Osteocyte (in vitro differentiated cells): ENCODE results near the gene SPATA6. TPM values are rescaled to one million over a fixed set of nuclear protein-coding genes. Genes with fewer than 3 reads are reported as not detected.

Experiments
- DNase-seq: peaks from one replicate; pipeline ENCODE4 v3.0.0; 2021; ENCODE audit warnings: mixed read lengths; ENCODE audit not compliant: unreplicated experiment; ENCODE audit errors: extremely low spot score
- H3K27ac Mint-ChIP-seq: one replicate; pipeline ENCODE4 v1.8.0; 2021; ENCODE audit warnings: mild to moderate bottlenecking, mixed read lengths; ENCODE audit not compliant: unreplicated experiment
- H3K27me3 Mint-ChIP-seq: one replicate; pipeline ENCODE4 v1.8.0; 2021; ENCODE audit warnings: mixed read lengths; ENCODE audit not compliant: unreplicated experiment
- H3K36me3 Mint-ChIP-seq: one replicate; pipeline ENCODE4 v1.8.0; 2021; ENCODE audit warnings: mixed read lengths; ENCODE audit not compliant: unreplicated experiment
- H3K4me1 Mint-ChIP-seq: one replicate; pipeline ENCODE4 v1.8.0; 2021; ENCODE audit warnings: mixed read lengths; ENCODE audit not compliant: unreplicated experiment
- H3K4me3 Mint-ChIP-seq: one replicate; pipeline ENCODE4 v1.8.0; 2021; ENCODE audit warnings: mild to moderate bottlenecking, moderate library complexity, mixed read lengths; ENCODE audit not compliant: unreplicated experiment
- H3K9me3 Mint-ChIP-seq: one replicate; pipeline ENCODE4 v1.8.0; 2021; ENCODE audit warnings: mixed read lengths; ENCODE audit not compliant: unreplicated experiment
- total RNA-seq: library from RNA; stranded (reverse); gene quantifications from 2 replicates; pipeline ENCODE4 v1.2.1, GENCODE V29; 2021
- TF ChIP-seq, protein P1 (sequence below): fragments of 200-600 bp; sonication (generic); IDR thresholded peaks from 2 replicates; pipeline ENCODE4 v1.5.0; 2021; ENCODE audit warnings: antibody characterized with exemption, mild to moderate bottlenecking, moderate library complexity

Gene SPATA6
- total RNA-seq, 1 donor from 2014 or later: 9.9 TPM

DNA sequence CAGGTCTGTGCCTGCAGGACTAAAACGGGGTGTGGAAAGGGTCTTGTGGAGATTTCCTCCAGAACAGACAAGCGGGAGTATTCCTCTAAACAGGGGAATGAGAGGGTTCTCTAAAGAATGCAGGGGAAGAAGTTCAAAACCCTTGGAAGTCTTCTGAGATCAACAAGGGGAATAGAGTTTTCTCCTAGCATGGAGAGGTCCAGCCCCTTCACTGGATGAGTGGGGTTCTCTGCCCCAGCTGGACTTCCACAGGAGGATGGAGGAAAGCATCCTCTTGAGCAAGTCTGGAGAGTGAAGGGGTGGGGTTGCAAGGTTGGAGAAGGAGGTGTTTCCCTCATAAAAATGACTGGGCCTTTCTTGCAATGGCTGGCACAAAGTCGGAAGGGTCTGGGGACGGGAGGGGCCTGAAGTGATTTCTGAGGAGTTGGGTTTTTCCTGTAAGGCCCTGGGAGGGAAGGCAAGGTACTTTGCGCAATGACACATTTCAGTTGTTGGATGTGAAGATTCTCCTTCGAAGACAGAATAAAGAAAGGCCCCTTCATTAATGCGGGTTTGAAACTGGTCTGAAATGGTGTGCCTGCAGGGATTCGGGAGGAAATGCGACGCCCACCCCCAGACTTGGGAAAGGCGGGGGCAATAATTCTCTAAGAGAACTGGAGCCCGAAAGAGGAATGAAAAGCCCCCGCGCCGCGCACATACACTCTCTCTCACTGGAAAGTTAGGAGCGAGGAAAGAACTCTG is 884 bp downstream of the SPATA6 start:
- H3K36me3 Mint-ChIP-seq: no peaks in the 10 kb centered on the region
- peak overlapping the region; percentile 87 for H3K4me3 Mint-ChIP-seq
- H3K27ac Mint-ChIP-seq: peak overlapping the region; percentile 89
- no peaks in the 10 kb centered on the region for H3K9me3 Mint-ChIP-seq
- peaks cover 34% of the 10 kb centered on the region for H3K4me1 Mint-ChIP-seq
- no peaks in the 10 kb centered on the region for H3K27me3 Mint-ChIP-seq
- no peak for DNase-seq
- TF ChIP-seq, protein P1, sequence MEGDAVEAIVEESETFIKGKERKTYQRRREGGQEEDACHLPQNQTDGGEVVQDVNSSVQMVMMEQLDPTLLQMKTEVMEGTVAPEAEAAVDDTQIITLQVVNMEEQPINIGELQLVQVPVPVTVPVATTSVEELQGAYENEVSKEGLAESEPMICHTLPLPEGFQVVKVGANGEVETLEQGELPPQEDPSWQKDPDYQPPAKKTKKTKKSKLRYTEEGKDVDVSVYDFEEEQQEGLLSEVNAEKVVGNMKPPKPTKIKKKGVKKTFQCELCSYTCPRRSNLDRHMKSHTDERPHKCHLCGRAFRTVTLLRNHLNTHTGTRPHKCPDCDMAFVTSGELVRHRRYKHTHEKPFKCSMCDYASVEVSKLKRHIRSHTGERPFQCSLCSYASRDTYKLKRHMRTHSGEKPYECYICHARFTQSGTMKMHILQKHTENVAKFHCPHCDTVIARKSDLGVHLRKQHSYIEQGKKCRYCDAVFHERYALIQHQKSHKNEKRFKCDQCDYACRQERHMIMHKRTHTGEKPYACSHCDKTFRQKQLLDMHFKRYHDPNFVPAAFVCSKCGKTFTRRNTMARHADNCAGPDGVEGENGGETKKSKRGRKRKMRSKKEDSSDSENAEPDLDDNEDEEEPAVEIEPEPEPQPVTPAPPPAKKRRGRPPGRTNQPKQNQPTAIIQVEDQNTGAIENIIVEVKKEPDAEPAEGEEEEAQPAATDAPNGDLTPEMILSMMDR: no peak

DNA sequence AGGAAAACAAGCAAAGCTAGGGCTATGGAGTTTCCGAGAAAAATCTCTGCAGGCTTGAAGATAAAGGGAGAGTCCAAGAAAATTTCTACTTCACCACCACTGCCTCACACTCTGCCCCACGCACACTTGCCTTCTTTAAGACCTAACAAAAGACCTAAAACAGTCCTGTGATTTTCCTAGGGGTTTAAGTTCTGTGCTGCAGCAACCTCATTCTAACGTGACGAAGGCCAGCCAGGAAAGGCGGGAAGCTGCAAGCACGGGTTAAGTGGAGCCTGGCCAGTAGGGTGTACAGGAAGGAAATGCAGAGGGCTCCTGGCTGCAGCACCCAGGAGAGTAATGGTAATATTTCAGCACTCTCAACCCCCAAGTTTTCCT is 1.5 kb downstream of the SPATA6 start:
- Mint-ChIP-seq H3K4me1 (peaks cover 34% of the 10 kb centered on the region), H3K27ac (peak overlapping the region; percentile 58), H3K27me3 (no peaks in the 10 kb centered on the region), H3K4me3 (peak overlapping the region; percentile 87), H3K36me3 (no peaks in the 10 kb centered on the region), H3K9me3 (no peaks in the 10 kb centered on the region)
- no peak for DNase-seq
- TF ChIP-seq, protein P1: no peak

DNA sequence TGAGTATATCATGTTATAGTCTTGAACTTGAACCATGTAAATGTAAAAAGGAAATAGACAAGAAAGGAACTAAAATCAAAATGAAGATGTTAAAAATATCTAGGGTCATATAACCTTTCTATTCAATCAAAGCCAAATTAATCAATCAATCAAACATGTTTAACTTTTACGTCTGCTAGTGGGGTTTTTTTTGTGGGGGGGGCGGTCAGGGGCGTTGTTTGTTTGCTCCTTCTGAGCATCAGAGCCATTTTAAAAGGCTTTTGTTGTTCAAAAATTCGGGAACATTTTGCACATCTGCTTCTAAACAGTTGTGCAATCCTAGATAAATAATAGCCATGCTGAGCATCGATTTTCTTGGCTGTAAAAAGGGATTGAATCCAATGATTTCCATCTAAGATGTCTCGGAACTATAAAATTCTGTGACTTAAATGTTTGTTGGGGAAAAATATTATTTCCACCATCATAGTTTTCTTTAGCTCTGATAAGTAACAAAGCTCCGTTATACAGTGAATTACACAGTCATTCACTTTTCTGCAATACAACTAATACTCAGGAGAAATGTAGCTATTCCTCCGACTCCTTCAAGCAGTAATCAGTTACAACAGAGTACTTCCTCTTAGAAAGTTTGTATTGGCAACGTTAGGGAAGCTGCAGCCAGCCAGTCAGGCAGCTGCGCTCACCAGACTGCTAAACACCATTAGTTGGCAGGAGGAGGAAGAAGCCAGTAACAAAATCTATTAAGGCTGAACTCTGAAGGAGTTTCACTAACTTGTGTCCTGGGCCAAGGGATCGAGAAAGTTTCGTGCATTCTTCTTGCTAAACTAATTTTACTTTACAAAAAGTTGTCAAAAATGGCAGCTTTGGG is 2.2 kb downstream of the SPATA6 start:
- DNase-seq: no peak
- Mint-ChIP-seq H3K36me3 (no peaks in the 10 kb centered on the region), H3K27ac (peak overlapping the region; percentile 58), H3K4me3 (peak overlapping the region; percentile 87), H3K4me1 (peaks cover 34% of the 10 kb centered on the region), H3K27me3 (no peaks in the 10 kb centered on the region), H3K9me3 (no peaks in the 10 kb centered on the region)
- TF ChIP-seq, protein P1: no peak

- Mint-ChIP-seq H3K4me1 (peaks cover 22% of the 10 kb centered on the region), H3K27ac (no peak overlapping the region), H3K27me3 (no peaks in the 10 kb centered on the region), H3K36me3 (no peaks in the 10 kb centered on the region), H3K9me3 (no peaks in the 10 kb centered on the region), H3K4me3 (no peak overlapping the region)
- DNase-seq: no peak
- TF ChIP-seq, protein P1: no peak
Observed at GRCh38 chr1:48466594-48466993, 5.4 kb downstream of the SPATA6 start.

DNA sequence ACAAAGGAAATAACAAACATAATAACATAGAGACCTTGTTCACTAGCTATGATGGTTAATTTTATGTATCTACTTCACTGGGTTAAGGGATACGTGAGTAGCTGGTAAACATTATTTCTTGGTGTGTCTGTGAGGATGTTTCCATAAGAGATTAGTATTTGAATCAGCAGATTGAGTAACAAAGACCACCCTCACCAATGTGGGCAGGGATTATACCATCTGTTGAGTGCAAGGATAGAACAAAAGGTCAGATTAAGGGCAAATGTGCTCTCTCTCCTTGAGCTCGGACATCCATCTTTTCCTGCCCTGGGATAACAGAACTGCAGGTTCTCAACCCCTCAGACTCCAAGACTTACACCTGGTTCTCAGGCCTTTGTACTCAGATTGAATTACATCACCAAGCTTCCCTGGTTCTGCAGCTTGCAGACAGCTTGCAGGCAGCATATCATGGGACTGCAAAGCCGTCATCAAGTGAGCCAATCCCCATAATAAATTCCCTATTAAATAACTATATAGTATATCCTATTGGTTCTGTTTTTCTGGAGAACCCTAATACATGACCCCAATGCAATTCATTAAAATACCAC is 9.2 kb downstream of the SPATA6 start:
- TF ChIP-seq, protein P1: no peak
- Mint-ChIP-seq H3K27ac (no peak overlapping the region), H3K27me3 (peaks cover 3% of the 10 kb centered on the region), H3K4me1 (no peaks in the 10 kb centered on the region), H3K4me3 (no peak overlapping the region), H3K9me3 (no peaks in the 10 kb centered on the region), H3K36me3 (no peaks in the 10 kb centered on the region)
- DNase-seq: no peak
